Measurements from ENCODE around the gene GPSM3.
"Not testable (repeated sequence)": the region's sequence is repeated elsewhere in the genome, so short reads cannot be mapped to it uniquely, and the experiment has no call there.

GPSM3 gene

GRCh38 chr6:32200711-32201475, 8.4 kb upstream of the GPSM3 start:
- DNase-seq: no peak

GRCh38 chr6:32198866-32199265, 6.4 kb upstream of the GPSM3 start:
- no peak for DNase-seq

GRCh38 chr6:32198345-32198696, 5.9 kb upstream of the GPSM3 start:
- no peak for DNase-seq

GRCh38 chr6:32196682-32197616, 4.5 kb upstream of the GPSM3 start:
- no peak for DNase-seq

GRCh38 chr6:32195902-32196681, 3.6 kb upstream of the GPSM3 start:
- DNase-seq: peak; percentile 61

GRCh38 chr6:32195652-32195901, 3.1 kb upstream of the GPSM3 start:
- DNase-seq: peak; percentile 100

- DNase-seq: peak; percentile 40
These were observed 2.6 kb upstream of the GPSM3 start for GRCh38 chr6:32194825-32195651.

GRCh38 chr6:32194388-32194787, 1.9 kb upstream of the GPSM3 start:
- no peak for DNase-seq

- not testable (repeated sequence) for DNase-seq
These were observed 653 bp upstream of the GPSM3 start for GRCh38 chr6:32193096-32193495.

- DNase-seq: no peak
These were observed 491 bp downstream of the GPSM3 start for GRCh38 chr6:32191696-32192607.

- no peak for DNase-seq
These were observed 1.3 kb downstream of the GPSM3 start for GRCh38 chr6:32190911-32191677.

GRCh38 chr6:32190054-32190851, 2.2 kb downstream of the GPSM3 start, which contains the start of gene PBX2:
TSS of gene PBX2 (minus strand) at chr6:32190202. CDS start at chr6:32189915, 287 bp downstream.
- peak; percentile 96 for DNase-seq

GRCh38 chr6:32189742-32190053, 2.7 kb downstream of the GPSM3 start:
- no peak for DNase-seq

- no peak for DNase-seq
These were observed 3.2 kb downstream of the GPSM3 start for GRCh38 chr6:32189069-32189741.

GRCh38 chr6:32188381-32189068, 3.9 kb downstream of the GPSM3 start:
- DNase-seq: no peak

- DNase-seq: not testable (repeated sequence)
These were observed 4.6 kb downstream of the GPSM3 start for GRCh38 chr6:32187725-32188380.

- no peak for DNase-seq
These were observed 5.3 kb downstream of the GPSM3 start for GRCh38 chr6:32187009-32187709.

Data from CD4-positive, alpha-beta T cell treated with Interleukin-6 for 4 hours (primary cell).